GM18508 (cell line): ENCODE results near the gene HOXB5.

Experiments used
- ATAC-seq: cut with Tn5 transposase; IDR thresholded peaks from one replicate; pipeline ENCODE4 v1.9.1; 2021; ENCODE audit warnings: moderate number of reproducible peaks; ENCODE audit not compliant: insufficient read depth, unreplicated experiment

Gene HOXB5

DNA sequence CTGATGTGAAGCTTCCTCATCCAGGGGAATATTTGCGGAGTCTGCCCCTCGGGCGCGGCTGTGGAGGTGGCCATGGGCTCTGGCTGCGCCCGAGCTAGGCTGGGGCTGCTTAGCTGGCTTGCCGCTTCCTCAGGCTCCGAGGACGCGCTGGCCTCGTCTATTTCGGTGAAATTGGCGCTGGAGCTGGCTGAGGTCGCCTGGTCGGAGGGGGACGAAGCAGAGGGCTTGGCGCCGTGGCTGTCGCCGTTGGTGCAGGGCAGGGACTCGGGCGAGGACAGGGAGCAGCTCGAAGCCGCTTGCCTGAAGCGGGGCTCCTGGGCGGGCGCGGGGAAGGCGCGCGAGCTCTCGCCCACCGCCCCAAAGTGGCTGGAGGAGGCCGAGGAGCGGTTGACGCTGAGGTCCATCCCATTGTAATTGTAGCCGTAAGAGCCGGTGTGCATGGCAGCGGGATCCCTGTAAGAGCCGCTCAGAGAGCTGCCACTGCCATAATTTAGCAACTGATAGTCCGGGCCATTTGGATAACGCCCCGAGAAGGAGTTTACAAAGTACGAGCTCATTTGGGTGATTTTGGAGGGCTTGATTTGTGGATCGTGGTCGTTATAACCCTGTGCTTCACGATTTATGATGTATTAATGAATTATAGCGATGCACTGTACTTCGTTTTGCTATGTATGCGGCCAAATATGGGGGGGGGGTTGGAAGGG, at the start of gene HOXB5:
Gene HOXB5, minus strand, starts transcription at position 654 of the 704 bp plus-strand sequence. Its CDS starts 97 bp downstream, at position 557.
- ATAC-seq, result no peak

- no peak for ATAC-seq
These were observed 49.5 kb upstream of the HOXB5 start for GRCh38 chr17:48642843-48643696.

DNA sequence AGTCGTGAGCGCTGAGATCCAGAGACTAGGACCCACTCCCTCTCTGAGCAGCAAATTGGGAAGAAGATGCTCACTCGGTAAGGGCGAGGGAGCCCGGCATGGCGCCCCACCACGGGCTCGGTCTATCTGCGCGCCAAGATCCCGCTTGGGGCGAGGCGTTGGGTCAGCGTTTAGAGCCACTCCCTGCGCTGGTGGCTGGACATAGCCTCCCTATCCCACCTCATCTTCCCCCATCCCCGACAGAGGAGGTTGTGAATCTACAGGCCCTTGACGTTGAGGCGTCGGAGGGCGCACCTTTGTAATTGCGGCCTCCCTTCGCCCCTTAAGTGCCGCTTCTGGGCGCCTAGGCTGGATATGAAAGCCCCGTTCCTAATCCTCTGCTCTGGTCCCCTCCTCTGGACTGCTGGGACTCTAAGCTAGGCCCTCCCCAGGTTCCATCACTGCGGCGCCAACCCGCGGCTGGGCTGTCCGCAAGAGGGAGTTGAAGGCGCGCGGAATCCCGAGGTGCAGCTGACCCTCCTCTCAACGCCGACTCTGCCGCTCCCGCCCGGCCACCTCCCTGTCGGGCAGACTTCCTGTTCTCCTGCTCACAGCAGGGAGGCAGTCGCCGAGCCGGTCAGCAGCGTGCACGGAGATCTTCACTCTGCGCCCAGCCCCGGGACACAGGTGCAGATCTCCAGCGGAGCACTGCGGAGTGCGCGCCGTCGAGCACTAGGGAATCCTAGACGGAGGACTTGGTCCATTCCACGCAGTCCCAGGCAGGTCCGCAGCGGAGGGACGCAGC, 48.7 kb upstream of the HOXB5 start:
- no peak for ATAC-seq

GRCh38 chr17:48641541-48642058, 48.0 kb upstream of the HOXB5 start:
- ATAC-seq, result no peak

GRCh38 chr17:48640858-48641180, 47.2 kb upstream of the HOXB5 start:
- no peak for ATAC-seq

- no peak for ATAC-seq
These were observed 46.6 kb upstream of the HOXB5 start for GRCh38 chr17:48639982-48640857.

- no peak for ATAC-seq
These were observed 45.6 kb upstream of the HOXB5 start for GRCh38 chr17:48639136-48639535.

GRCh38 chr17:48637323-48638260, 44.0 kb upstream of the HOXB5 start:
- no peak for ATAC-seq

- no peak for ATAC-seq
These were observed 42.8 kb upstream of the HOXB5 start for GRCh38 chr17:48636177-48637018.

DNA sequence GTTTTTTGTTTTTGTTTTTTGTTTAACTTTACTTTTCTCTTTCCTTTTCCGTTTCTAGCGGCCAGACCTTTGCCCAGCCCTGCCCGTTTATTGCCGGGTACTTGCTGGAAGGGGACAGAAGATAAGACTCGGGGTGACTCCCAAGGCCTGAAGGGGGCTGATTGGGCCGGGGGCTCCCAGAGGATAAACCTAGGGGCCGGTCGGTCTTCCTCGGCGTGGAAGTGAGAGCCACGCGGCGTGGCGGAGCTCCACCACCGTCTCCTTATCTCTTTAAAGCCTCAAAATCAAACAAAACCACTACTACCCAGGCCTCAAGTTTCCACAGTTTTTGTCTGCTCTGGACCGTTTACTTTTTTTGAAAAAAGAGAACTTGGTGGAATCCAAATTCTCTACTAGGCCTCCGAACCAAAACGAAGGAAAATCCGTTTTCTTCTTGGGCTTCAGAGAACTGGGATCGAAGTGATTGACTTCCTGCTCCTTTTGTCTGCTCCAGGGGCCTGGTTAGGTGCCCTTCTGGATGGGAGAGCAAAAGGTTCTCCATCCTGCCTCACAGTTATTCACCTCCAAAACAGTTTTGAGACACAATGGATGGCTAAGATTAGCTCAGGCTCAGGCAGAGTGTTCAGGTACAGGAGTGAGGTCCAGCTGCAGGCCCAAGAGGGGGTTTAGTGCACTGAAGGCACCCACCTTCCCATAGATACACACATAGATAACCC, 41.1 kb upstream of the HOXB5 start:
- ATAC-seq, result no peak

DNA sequence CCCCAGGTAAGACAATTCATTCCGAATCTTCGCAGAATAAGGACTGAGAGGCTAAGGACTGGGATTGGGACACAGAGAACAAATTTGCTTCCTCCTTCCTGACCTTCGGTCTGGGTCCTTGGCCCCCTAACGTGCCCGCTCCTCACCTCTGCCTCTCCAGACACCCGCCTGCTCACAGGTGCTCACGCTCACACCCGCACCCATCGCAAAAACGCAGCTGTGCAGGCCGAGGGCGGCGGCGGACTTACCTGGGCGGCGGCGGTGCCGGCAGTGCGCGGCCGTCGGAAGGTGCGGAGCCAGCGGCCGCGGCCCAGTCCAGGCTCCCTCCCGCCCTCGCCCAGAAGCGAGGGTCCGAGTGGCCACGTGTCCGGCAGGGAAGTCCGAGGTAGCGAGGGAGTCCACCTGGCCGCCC, 39.7 kb upstream of the HOXB5 start:
- ATAC-seq, result no peak

DNA sequence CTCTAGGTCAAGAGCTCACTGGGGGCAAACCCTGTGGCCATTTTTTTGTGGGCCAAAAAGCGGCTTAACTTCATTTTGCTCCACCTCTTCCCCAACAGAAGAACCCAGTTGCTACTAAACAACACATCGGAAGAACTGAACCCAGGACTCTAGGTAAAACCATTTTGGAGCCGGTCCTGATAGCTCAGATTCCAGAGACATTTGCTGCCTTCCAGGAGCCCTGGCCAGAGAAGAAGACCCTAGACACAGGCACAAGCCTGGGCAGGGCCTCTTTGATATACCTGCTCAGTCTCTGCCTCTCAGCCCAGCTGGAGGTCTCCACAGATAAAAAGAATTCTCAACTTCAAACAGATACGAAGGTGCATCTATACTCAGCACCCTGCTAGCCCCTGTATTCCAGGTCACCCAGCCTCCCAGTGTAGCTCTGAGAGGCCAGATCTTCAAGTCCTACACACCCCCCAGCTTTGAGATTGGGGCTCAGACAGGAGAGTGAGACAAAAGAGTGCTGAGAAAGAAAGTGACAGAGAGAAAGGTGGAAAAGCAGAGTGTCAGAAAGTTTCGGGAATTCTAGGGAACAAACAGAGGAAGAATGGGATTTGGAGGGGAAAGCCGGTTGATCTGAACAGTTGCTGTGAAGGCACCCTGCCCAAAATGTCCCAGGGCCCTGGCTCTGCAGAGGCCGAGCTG, 39.1 kb upstream of the HOXB5 start:
- no peak for ATAC-seq

GRCh38 chr17:48631693-48632578, 38.4 kb upstream of the HOXB5 start:
- no peak for ATAC-seq

- no peak for ATAC-seq
These were observed 37.5 kb upstream of the HOXB5 start for GRCh38 chr17:48630925-48631692.
